Endothelial cell of umbilical vein (primary cell): ENCODE data around the gene NKX1-2.

Source experiments
- EZH2 ChIP-seq: IDR thresholded peaks from 2 replicates; pipeline ENCODE4 v1.6.1; 2012; ENCODE audit warnings: borderline replicate concordance, low read depth, mild to moderate bottlenecking, moderate library complexity, low read length, inconsistent platforms; ENCODE audit not compliant: severe bottlenecking
- FOS ChIP-seq: IDR thresholded peaks from 2 replicates; pipeline ENCODE4 v1.6.1; 2011; ENCODE audit warnings: mild to moderate bottlenecking, low read length, moderate library complexity, borderline replicate concordance; ENCODE audit not compliant: insufficient read depth
- MYC ChIP-seq: IDR thresholded peaks from one replicate; pipeline ENCODE4 v1.6.1; 2011; ENCODE audit warnings: mild to moderate bottlenecking, low read depth, low read length
- POLR2A ChIP-seq: IDR thresholded peaks from 2 replicates; pipeline ENCODE4 v1.6.1; 2012; ENCODE audit warnings: low read depth, mild to moderate bottlenecking, control low read depth, low read length
- POLR2AphosphoS5 ChIP-seq: IDR thresholded peaks from 2 replicates; pipeline ENCODE4 v1.6.1; 2012; ENCODE audit warnings: low read depth, mild to moderate bottlenecking, control low read depth, low read length, moderate library complexity; ENCODE audit not compliant: insufficient read depth
- TF ChIP-seq, protein P1 (sequence below), 2 donors: IDR thresholded peaks; 1 replicate in 1 of 2; 2 replicates in 1 of 2; pipeline ENCODE4 v1.5.1; 2011; ENCODE audit warnings: low read length in 2 of 2, mild to moderate bottlenecking in 2 of 2, moderate library complexity in 2 of 2, control low read depth in 1 of 2, inconsistent platforms in 1 of 2, low read depth in 1 of 2; ENCODE audit not compliant: insufficient read depth in 1 of 2; ENCODE audit errors: extremely low read depth in 1 of 2
- TF ChIP-seq, protein P2 (sequence below): IDR thresholded peaks from 2 replicates; pipeline ENCODE4 v1.6.1; 2011; ENCODE audit not compliant: insufficient read depth, insufficient read length

DNA sequence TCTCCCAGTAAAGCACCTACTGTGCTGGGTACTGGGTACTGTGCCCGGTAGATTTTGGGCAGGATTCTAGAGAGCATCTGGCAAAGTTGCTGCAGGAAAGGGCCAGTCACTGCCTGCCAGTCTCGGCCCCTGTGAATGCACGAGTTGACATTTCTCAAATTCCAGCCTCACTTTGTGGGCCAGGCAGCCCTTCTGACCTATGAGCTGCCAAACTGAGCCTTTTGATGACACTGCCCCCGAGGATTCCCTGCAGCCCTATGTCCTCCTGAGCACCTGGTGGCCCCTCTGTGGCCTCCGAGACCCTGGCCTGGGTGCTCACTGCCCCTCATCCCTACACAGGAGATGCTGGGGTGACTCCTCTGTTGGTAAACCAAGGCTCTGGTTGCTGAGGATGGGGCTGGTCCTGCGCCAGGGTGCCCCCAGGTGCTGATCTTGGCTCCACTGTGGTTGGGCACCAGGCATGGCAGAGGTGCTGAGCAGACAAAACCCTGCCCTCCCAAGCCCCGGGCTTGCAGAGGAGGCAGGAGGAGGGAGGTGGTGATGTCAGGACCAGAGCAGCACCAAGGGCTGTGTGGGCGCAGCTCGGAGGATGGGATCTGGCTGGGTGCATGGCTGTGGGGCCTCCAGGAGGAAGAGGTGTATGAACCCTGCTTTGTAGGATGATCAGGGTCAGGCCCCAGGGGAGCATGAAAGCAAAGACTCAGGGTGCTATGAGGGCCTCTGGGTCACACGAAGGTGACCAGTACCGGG lies 28.0 kb upstream of the NKX1-2 start:
- TF ChIP-seq, protein P1, sequence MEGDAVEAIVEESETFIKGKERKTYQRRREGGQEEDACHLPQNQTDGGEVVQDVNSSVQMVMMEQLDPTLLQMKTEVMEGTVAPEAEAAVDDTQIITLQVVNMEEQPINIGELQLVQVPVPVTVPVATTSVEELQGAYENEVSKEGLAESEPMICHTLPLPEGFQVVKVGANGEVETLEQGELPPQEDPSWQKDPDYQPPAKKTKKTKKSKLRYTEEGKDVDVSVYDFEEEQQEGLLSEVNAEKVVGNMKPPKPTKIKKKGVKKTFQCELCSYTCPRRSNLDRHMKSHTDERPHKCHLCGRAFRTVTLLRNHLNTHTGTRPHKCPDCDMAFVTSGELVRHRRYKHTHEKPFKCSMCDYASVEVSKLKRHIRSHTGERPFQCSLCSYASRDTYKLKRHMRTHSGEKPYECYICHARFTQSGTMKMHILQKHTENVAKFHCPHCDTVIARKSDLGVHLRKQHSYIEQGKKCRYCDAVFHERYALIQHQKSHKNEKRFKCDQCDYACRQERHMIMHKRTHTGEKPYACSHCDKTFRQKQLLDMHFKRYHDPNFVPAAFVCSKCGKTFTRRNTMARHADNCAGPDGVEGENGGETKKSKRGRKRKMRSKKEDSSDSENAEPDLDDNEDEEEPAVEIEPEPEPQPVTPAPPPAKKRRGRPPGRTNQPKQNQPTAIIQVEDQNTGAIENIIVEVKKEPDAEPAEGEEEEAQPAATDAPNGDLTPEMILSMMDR (IDR thresholded peaks at IDR 0.05; ENCODE audit: extremely low read depth in 1 of 2, insufficient read depth in 1 of 2, low read depth in 1 of 2, low read length in 2 of 2), result no peak
- TF ChIP-seq POLR2A (no peak), MYC (no peak), FOS (no peak), POLR2AphosphoS5 (no peak), EZH2 (no peak)
- TF ChIP-seq, protein P2, sequence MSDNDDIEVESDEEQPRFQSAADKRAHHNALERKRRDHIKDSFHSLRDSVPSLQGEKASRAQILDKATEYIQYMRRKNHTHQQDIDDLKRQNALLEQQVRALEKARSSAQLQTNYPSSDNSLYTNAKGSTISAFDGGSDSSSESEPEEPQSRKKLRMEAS, result no peak
